GM19452 (cell line): ENCODE data around the gene MRPL30.
A peak's percentile ranks its signal among the peaks of the same experiment; 100 is the strongest.
"Not testable (repeated sequence)": the region's sequence is repeated elsewhere in the genome, so short reads cannot be mapped to it uniquely, and the experiment has no call there.

Experiments
- ATAC-seq: cut with Tn5 transposase; IDR thresholded peaks from one replicate; pipeline ENCODE4 v1.9.1; 2021; ENCODE audit not compliant: unreplicated experiment

MRPL30 gene

DNA sequence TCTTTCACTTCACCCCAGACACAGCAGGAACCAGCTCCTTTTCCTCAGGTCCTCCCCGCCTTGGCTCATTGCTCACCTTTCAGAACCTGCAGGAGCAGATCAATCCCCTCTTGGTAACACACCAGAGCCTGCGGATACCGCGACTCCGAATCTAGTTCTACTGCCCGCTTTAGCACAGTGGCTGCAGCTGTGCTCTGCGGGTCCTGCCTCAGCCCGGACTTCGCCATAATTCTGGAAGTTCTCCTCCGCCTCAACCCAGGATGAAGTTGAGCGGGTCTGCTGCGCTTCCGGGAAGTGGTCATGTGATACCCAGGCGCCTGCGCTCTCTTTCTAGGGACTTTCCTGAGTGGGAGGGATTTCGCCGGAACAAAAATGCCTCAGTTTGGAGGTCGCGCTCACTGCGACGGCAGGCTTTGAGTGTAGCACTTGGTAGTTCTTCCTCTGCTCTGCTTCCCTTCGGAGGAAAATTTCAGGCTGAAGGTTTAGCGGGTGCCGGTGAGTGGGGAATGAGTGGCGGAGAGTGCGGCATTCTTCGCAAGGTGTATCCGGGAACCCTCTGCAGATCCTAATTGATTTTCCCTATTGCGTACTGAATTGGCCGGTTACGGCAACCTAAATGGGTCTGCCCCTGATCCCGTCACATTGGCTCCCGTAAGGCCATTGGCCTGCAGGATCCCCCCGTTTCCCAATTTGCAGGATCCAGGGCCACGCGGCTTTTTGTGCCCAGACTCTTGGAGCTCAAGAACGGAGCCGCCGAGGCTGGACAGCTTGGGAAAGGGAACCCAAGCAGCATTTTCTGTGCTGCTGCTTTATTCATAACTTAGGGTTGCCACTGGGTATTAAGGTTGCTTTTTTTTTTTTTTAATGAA lies at the start of gene MRPL30, which contains the start of gene MITD1:
Gene MRPL30 (plus strand): TSS at position 430 of the 869 bp plus-strand sequence. CDS start 5,020 bp downstream, outside the sequence.
Gene MITD1 (minus strand): TSS at position 304 of the 869 bp plus-strand sequence. CDS start 77 bp downstream, at position 227.
- ATAC-seq = peak; percentile 93

DNA sequence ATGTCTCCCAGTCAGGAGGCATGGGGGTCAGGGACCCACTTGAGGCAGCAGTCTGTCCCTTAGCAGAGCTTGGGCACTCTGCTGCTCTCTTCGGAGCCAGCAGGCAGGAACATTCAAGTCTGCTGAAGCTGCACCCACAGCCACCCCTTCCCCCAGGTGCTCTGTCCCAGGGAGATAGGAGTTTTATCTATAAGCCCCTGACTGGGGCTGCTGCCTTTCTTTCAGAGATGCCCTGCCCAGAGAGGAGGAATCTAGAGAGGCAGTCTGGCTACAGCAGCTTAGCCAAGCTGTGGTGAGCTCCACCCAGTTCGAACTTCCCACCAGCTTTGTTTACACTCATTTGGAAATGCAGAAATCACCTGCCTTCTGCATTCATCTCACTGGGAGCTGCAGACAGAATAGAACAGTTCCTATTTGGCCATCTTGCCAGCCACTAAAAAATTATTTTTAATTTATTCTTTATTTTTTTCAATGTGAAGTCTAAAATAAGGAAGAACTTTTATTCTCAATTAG lies 45.9 kb upstream of the MRPL30 start:
- ATAC-seq = not testable (repeated sequence)

DNA sequence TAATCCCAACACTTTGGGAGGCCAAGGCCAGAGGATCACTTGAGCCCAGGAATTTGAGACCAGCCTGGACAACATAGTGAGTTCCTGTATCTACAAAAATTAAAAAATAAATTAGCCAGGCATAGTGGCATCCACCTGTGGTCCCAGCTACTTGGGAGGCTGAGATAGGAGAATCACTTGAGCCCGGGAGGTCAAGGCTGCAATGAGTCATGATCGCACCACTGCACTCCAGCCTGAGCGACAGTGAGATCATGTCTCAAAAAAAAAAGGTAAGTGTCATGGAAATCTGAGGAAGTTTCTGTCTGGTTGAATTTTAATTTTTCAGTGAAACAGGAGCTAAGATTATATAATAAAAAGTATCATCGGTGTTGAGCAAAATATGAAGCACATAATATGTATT lies 42.0 kb upstream of the MRPL30 start:
- ATAC-seq = no peak

DNA sequence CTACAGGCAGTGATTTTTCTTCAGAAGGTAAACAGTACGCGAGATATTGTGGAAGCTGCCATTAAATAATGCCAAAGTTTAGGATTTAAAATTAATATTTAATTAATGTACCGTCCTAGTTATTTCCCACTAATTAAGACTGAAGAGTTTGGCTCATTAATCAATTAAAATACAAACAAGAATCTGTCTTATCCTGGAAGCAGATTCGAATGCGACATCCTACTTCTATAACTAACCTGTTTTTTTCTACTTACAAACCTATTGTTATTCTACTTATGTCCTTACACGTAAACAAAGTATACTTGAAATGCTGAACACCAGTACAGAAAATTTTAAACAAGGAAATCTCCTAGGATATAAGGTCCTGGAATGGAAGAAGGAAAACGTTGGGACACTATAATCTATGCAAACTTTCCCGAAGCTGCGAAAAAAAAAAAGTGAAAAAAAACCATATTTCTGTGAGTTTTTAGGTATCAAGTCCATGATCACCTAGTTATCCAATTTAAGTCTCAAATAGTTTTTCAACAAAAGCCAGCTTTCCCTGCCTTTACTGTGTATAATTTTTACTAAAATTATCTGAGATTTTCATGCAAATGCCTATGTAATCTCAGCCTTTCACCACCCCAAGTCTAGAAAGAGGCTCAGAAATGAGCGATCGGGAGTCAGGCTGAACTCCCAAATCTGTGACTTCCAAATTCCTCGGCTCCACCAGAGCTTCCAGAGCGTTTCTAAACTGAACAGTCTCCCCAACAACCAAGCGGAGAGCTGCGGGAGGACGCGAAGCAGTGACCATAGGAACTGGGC lies 40.7 kb upstream of the MRPL30 start:
- no peak for ATAC-seq

GRCh38 chr2:99140860-99141109 lies 40.2 kb upstream of the MRPL30 start:
- peak; percentile 21 for ATAC-seq

GRCh38 chr2:99141110-99142108 lies 39.6 kb upstream of the MRPL30 start, which contains the start of gene C2orf15:
TSS of gene C2orf15 (plus strand) at chr2:99141707. CDS start at chr2:99150559, 8,852 bp downstream.
- peak; percentile 88 for ATAC-seq

DNA sequence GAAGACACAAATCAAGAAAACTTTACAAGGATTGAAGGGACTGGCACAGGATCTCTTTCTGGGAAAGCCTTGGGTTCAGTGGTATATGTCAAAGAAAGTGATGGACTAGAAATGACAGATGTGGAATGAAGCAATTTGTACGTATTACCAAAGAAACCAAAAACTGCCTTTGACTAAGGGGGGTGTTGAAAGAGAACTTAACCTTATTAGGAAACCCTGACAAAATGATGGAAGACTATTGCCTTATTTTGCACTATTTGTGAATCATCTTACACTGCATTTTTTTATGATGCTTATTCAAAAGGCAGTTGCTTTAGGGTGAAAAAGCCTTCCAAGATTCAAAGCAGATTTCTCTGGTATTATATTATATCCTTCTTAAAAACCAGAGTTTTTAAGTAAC lies 30.3 kb upstream of the MRPL30 start:
- ATAC-seq = no peak

- ATAC-seq = no peak
Measured at GRCh38 chr2:99152199-99152895, 28.6 kb upstream of the MRPL30 start.

- ATAC-seq = no peak
Measured at GRCh38 chr2:99153921-99154604, 26.9 kb upstream of the MRPL30 start.

- ATAC-seq = peak; percentile 96
Measured at GRCh38 chr2:99154643-99155536, 26.1 kb upstream of the MRPL30 start, which contains the start of the genes LIPT1 and TSGA10. TSS of gene LIPT1 (plus strand) at chr2:99154967. CDS start at chr2:99161958, 6,991 bp downstream. TSS of gene TSGA10 (minus strand) at chr2:99154942. CDS start at chr2:99109439, 45,503 bp downstream.

DNA sequence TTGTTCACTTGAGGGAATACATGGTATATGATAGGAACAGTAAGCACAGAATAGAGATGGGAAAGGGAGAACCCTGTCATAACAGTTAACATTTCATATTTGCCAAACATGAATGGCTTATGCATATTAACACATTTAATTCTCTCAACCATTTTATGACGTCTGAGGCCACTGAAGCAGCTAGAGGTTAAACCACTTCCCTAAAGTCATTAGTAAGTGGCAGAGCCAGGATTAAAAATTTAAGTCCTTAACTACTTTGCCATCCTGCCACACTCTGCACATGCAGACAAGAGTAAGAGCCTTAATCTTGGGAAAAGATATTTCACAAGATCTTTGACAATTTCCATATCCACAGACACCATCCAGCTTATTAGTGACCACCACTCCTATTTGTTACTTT lies 24.1 kb upstream of the MRPL30 start:
- ATAC-seq = no peak

DNA sequence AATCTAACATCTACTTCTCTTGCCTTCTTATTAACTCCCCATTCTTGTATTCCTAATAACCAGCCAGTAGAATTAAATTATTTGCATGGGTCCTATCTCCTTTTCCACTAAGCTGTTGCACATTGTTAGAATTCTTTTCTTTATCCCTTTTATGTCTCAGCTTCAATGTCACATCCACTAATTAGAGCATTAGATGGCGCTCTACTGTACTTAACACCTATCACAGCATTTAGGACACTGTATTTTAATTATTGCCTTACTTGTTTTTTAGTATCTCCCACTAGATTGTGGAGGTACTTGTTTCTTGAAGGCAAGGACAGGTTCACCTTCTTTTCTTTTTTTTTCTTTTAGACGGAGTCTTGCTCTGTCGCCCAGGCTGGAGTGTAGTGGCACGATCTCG lies 22.4 kb upstream of the MRPL30 start:
- no peak for ATAC-seq

GRCh38 chr2:99159594-99159993 lies 21.4 kb upstream of the MRPL30 start:
- no peak for ATAC-seq

- ATAC-seq = no peak
Measured at GRCh38 chr2:99166218-99166617, 14.8 kb upstream of the MRPL30 start.

DNA sequence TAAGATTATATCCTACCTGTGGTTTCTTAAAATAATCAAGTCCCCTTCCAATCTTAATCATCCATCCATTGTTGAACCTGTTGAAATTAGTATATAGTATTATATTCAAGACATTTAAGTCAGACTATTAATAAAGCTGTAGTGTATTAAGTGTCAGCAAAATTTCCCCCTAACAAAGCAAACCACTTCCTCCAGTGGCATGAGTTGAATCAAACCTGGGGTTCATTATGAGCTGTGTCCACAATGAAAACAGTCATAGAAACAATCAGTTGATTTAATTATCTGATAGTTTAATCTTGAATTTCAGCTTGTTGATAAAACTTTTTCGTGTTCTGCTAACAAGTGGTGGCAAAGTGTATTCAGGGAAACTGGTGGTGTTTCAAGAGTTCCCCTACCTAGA lies 11.4 kb upstream of the MRPL30 start:
- no peak for ATAC-seq

DNA sequence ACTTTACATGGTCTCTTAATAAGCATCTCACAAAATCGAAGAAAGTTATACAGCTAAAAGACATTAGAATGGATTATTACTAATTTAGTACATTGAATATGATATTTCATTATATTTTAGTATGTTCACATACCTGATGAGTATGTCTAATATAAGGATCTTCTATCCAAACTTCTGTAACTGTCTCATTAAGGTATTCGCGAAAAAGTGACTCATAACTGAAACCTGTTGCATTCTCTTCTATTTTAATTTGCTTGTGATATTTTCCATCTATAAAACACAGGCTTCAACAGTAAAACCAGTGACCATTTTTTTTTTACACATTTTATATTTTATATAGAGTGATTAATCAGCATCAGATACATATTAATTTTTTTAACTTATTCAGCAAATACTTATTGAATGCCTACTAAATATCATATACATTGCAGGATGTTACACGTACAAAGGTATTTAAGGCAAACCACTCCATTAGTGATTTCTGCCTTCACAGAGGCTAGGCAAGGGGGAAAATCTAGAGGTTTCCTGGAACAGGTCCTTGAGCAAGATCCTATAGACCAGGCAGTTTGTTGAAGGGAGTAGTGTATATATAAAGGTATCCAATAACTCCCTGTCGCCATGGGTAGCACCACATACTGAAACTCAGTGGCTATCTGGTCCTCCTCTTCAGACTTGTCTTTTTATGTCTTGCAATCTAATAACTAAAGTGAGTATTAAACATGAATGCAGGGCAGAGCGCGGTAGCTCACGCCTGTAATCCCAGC lies 9.4 kb upstream of the MRPL30 start:
- ATAC-seq = no peak

DNA sequence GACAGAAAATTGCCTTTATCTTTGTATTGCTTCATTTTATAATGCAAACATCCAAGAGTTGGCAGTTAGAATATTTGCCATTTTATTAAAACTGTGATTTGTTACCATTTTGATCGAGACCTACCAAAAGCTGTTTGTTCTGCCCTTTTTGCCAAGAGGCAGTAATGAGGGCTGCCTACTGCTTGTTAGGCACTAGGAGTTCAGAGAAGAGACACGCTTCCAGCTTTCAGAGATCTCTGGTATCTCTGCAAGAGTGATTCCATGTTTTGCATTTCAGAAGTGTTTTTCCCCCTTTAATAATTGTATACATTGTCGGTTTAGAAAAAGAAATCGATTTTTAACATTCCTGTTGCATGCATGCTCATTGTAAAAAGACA lies 628 bp downstream of the MRPL30 start:
- no peak for ATAC-seq
